ENCODE measurements around the gene LANCL2. TPM values are rescaled to one million over a fixed set of nuclear protein-coding genes. Genes with fewer than 3 reads are reported as not detected.

Gene LANCL2
- total and polyA plus RNA-seq, 9 of the 15 experiments (the other 6 are each of a cell fraction or from before 2014, with no cell fraction given): 5.3 to 18.5 (median 13.5) TPM

DNA sequence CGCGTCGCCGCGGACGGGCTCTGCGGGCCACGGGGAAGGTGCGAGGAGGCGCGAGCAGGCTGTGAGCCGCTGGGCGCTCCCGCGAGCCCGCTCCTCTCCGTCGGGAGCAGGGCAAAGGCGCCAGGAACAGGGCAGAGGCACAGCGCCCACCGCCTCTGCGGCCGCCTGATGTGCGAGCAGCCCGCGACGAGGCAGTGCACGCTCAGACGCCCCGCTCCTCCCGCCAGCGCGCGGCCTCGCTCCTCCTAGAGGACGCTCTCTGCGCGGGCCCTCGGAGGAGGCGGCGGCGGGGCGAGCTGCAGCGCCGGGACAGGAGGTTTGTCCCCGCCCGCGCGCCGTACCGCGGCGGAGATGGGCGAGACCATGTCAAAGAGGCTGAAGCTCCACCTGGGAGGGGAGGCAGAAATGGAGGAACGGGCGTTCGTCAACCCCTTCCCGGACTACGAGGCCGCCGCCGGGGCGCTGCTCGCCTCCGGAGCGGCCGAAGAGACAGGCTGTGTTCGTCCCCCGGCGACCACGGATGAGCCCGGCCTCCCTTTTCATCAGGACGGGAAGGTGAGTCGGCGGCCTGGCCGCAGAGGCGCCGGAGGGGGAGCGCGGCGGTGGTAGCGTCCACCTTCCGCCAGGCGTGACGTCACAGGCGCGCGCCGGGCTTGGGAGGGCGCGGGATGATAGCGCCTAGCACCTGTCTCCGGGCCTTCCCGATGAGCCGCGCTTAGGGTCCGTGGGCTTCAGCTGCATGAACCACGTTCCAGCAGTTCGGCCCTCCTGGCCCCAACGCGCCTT lies 731 bp downstream of the LANCL2 start (continued):
- TF ChIP-seq NR2C2 (CRISPR knock-in tag; IDR thresholded peaks at IDR 0.05) (peak; percentile 30; the same call in 1 of the 2 replicates), NR2C2 (tag; IDR thresholded peaks at IDR 0.05) (peak; percentile 59), L3MBTL2 (IDR thresholded peaks at IDR 0.05) (peak; percentile 97), ZNF239 (CRISPR knock-in tag; IDR thresholded peaks at IDR 0.05) (no peak), TOE1 (IDR thresholded peaks at IDR 0.05; ENCODE audit: borderline replicate concordance) (peak; percentile 95), TOE1 (CRISPR knock-in tag; IDR thresholded peaks at IDR 0.05; ENCODE audit: borderline replicate concordance, low read depth) (0 out of 2 replicates have a peak, but pooled peaks have one; percentile 80), EWSR1 (IDR thresholded peaks at IDR 0.05; ENCODE audit: borderline replicate concordance, low read depth, partially characterized antibody) (no peak), ZEB2 (IDR thresholded peaks at IDR 0.05) (no peak), NFIX (CRISPR knock-in tag; IDR thresholded peaks at IDR 0.05; ENCODE audit: low read depth) (no peak), ZNF121 (CRISPR knock-in tag; conservative IDR thresholded peaks at IDR 0.05) (no peak), TBP (optimal IDR thresholded peaks at IDR 0.05; ENCODE audit: low read depth, low read length) (peak; percentile 65), CHD7 (IDR thresholded peaks at IDR 0.05; ENCODE audit: low read depth, low read length) (no peak), C11orf30 (IDR thresholded peaks at IDR 0.05; ENCODE audit: low read depth) (peak; percentile 98), CEBPG (CRISPR knock-in tag; IDR thresholded peaks at IDR 0.05) (no peak), CEBPG (tag; conservative IDR thresholded peaks at IDR 0.05 in 1 of 2, IDR thresholded peaks at IDR 0.05 in 1 of 2) (no peak)
- TF ChIP-seq, protein P1, sequence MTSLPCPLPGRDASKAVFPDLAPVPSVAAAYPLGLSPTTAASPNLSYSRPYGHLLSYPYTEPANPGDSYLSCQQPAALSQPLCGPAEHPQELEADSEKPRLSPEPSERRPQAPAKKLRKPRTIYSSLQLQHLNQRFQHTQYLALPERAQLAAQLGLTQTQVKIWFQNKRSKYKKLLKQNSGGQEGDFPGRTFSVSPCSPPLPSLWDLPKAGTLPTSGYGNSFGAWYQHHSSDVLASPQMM (CRISPR knock-in tag; IDR thresholded peaks at IDR 0.05): no peak
